CD4-positive, alpha-beta T cell treated with Interleukin-1 beta for 1 hour (primary cell): Measurements from ENCODE around the gene DCST1.
A peak's percentile ranks its signal among the peaks of the same experiment; 100 is the strongest.

ENCODE experiments used
- DNase-seq, 2 donors: peaks; one replicate each; pipeline ENCODE4 v3.0.0-alpha.2; 2020 to 2022

Gene DCST1

GRCh38 chr1:155037043-155037442 lies 3.4 kb downstream of the DCST1 start:
- no peak for DNase-seq

DNA sequence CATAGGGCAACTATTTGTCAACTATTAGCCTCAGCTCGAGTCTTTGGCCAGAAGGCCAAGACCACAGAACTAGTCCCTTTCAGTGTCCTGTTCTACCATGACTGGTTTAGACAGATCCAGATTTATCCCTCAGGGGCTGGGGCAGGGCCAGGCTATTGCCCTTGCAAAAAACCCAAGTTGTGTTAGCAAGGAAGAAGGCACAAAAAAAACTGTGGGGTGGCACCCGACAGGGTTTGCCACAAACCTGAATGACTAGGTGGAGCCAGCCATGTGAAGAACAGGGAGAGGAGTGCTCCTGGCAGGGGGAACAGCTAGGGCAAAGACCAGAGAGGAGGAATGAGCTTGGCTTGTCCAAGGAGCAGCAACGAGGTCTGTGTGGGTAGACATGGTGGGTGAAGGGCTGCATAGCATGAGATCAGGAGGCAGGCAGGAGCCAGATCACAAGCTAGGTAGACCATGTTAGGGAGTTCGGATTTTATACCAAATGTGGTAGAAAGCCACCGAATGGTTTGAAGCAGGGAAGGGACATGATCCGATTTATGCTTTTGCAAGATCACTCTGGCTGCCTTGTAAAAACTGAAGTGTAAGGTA lies 4.3 kb downstream of the DCST1 start:
- DNase-seq, result no peak

GRCh38 chr1:155038602-155039307 lies 5.1 kb downstream of the DCST1 start:
- DNase-seq, result no peak

DNA sequence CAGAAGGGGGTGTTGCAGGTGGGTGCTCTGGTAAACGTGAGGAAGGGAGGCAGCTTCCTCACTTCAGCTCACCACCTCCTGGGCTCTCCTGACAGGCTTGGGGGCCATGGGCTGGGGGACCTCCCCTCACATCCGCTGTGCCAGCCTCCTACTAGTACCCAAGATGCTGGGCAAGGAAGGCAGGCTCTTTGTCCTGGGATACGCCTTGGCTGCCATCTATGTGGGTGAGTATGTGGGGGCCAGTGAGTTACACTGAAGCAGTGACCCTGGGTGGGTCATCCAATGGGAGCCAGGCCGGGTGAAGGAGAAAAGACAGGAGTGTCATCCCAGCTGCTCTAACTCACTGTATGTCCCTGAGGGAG lies 5.7 kb downstream of the DCST1 start:
- DNase-seq, result no peak

GRCh38 chr1:155040358-155041093 lies 6.9 kb downstream of the DCST1 start:
- no peak for DNase-seq

DNA sequence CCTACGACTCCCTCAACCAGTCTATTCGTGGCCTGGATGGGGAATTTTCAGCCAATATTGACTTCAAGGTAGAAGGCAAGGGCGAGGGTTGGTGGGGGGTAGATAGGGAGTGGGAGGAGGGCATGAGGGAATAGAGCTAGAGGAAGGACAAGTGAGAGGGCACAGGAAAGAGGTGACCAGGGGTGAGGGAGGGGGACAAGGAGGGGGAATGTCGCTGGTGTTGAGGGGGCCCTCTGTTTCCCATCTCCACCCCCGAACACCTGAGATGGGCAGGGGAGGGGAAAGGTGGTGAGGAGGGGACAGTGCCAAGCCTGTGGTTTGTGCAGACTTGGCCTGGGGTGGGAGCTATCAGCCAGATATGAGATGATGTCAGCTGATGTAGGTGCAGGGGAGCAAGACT lies 9.2 kb downstream of the DCST1 start:
- DNase-seq, result no peak

DNA sequence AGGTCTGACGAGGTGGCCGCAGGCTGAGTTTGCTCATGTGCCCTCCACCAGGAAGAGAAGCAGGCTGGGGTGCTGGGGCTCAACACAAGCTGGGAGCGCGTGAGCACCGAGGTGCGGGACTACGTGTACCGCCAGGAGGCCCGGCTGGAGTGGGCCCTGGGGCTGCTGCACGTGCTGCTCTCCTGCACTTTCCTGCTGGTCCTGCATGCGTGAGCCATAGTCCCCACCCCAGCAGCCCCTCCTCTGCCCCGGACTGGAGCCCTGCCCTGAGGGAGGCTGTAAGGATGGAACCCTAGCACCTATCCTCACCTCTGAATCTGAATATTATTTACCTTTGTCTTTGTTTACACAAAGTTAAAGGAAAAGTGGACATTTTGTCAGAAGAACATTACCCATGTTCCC lies 9.7 kb downstream of the DCST1 start:
- DNase-seq, result no peak

DNA sequence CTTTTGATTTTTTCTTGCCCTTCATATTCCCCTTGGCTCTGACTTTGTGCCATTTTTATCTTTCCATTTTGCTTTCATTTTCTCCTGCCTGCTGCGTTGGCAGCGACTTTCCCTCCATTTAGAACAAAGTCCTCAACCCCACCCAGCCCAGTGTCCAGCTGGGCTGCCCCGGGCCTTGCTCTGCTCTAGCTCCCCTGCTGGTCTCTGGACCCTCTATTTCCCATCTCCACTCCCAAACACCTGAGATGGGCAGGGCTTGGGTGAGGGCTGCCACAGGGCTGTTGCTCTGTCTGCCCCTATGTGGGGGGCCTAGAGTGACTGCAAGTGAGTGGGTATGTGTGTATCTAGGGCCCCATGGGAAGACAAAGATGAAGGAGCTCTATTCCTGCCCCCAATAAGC lies 10.2 kb downstream of the DCST1 start:
- no peak for DNase-seq

DNA sequence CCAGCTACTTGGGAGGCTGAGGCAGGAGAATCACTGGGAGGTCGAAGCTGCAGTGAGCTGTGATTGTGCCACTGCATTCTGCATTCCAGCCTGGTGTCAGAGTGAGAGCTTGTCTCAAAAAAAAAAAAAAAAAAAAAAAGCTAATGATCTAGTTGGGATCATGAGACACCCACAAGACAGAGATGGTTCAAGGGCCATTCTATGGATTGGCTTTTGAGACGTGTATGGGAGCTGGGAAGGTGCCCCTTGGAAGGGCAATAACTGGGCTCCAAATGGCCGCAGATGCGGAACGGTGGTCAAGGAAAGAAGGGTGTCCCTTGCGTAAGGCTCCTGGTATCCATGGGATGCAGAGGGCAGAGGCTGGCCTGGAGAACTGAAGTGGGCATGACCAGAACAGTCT lies 10.7 kb downstream of the DCST1 start:
- no peak for DNase-seq

DNA sequence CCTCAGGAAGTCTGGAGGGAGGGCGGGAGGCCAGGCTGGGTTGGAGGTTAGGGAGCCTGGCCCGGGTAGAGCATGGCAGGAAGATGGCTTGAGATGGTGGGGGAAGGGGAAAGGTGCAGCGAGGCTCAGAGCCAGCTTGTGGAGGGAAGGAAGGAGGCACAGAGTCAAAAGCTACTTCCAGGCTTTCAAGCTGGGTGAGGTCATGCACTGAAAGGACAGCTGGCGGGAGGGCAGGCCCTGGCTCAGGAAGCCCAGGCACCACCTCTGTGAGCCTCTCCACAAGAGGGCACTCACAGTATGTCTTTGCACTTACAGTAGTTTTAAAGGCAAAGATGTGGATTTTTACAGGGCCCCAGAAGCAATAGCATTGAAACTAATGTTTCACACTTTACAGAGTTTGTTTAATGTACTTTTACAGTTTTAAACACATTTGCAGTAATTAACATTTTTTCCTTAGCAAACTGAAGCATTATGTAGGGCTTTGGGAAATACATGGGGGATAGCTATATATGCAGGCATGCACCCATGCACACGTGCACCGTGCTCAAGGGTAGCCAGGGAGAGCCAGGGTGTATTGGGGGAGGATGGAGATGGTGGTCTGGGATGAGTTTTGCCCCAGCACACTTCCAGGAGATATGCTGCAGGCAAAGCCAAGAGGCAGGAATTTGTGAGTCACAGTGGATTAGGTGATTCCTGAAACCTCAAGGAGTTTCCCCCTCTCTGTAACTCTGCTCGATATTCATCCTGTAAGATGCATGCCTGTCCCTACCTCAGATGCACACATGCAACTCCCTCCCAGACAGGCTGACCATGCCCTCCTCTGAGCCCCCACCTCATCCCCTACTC lies 11.4 kb downstream of the DCST1 start:
- peak; percentile 76 to 77 for DNase-seq

GRCh38 chr1:155048449-155049334 lies 15.1 kb downstream of the DCST1 start:
- no peak for DNase-seq

DNA sequence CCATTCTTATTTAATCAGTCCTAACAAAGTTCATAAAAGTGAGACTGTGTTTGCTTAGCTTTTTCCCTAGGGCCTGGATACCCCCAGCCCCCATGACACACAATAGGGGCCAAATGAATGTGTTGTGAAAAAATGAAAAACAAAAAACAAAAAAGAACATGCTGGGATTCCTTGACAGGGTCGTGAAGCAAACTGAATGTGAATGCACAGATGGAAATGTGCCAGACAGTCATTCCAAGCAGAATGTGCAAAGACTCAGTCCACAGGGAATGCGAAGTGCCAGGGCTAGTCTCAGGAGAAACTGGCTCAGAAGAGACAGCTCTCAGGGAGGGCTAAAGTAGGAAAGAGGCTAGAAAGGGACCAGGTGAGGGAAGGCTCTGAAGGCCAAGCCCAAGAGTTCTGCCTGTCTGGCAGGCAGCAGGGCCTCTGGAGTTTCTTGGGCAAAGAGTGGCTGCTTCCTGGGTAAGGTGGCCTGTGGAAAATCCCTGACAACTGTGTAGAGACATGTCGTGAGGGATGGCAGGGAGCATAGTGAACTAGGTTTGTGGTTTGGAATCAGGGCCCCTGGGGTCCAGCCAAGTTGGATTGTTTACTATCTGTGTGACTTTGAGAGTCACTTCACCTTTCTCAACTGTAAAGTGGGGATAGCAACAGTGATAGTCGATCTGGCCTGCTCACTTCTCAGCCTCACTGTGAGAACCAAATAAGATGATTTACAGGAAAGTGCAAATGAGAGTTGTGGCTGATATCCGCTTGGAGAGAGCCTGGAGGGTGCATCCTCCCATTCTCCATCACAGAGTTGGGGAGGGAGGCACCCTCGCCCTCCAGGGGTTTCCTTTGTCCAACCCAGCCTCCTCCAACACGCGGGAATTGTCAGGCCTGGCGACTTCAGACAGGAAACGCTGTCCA lies 16.3 kb downstream of the DCST1 start:
- DNase-seq, result no peak

GRCh38 chr1:155050560-155051341 lies 17.1 kb downstream of the DCST1 start, which contains the start of gene ADAM15:
Gene ADAM15, plus strand, starts transcription at chr1:155051316. Its CDS starts 71 bp downstream, at chr1:155051387.
- DNase-seq, result peak; percentile 83 to 87

DNA sequence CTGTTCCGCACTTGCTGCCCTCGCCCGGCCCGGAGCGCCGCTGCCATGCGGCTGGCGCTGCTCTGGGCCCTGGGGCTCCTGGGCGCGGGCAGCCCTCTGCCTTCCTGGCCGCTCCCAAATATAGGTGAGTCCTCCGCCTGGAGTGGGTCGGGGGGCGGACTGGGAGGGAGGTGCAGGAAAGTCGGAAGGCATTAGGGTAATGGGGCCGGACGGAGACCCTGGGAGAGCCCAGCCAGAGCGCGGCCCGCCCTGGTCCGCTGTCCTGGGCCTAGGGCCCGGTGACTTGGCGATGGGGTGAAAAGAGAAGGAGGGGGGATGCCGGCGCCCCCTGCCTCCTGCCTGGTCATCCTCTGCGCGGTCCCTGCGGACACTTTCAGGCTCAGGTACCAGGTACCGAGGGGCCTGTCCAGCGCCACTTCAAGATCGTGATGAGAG lies 17.7 kb downstream of the DCST1 start:
- DNase-seq, result no peak

DNA sequence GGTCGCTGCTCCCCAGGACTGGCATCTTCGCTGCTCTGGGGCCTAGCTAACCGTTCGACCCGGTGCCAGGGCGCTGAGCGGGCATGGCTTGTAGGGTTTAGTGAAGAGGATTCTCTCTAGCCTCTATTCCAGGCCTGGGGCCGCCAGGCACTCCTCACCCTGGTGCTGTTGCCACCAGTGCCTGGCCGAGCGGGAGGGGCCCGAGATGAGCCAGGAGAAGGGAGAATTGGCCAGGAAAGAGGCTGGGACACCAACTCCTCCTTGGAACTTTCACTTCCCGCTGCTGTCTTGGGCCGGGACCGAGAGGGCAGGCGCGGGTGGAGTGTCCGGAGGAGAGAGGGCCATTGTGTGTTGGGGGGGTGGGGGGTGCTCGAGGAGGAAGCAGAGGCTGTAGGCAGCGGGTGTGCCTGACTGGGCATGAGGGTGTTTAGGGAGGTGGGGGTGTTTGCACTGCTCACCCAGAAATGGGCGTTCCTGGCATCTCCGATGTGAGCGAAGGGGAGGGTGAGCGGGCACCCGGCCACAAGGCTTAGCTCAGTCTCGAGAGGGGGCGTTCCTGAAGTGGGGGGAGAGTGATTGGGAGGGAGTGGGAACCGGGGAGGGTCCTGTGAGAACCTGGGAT lies 18.3 kb downstream of the DCST1 start:
- DNase-seq, result peak; percentile 58 to 59

GRCh38 chr1:155052439-155053395 lies 19.1 kb downstream of the DCST1 start:
- peak in 1 of 2 donors; percentile 18 for DNase-seq

DNA sequence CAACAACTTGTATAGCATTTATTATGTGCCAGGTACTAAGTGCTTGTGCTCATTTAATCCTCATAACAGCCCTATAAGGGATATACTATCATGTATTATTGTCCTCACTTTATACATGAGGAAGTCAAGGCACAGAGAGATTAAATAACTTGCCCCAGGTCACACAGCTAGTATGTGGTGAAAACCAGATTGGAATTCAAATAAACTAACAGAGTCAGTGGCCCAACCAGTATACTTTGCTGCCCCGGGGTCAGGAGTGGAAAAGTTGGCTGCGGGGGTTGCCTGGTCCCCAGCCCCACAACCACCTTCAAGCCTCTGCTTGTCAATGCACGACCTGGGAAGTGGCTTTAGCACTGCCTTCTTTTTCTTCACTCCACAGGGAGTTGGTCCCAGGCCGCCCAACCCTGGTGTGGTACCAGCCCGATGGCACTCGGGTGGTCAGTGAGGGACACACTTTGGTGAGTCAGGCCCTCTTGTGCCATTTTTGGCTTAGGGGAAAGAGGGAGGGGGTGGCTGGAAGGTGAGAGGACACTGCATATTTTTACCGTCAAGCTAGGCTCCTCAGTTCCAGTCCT lies 20.0 kb downstream of the DCST1 start:
- no peak for DNase-seq

DNA sequence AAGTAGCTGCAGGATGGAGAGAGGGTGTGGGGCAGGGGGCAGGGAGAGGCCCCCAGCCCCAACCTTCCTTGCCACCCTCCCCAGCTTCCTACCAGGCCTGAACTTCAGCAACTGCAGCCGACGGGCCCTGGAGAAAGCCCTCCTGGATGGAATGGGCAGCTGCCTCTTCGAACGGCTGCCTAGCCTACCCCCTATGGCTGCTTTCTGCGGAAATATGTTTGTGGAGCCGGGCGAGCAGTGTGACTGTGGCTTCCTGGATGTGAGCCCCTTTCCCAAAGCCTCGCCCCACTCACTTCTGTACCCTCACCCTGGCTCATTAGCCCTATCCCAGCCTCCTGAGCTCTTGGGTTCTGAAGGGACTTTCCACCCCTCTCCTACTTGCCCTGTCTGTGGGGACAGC lies 23.5 kb downstream of the DCST1 start:
- DNase-seq, result no peak
